IMR-90 (cell line): ENCODE measurements around the gene PAX5. TPM values are rescaled to one million over a fixed set of nuclear protein-coding genes. Genes with fewer than 3 reads are reported as not detected.

Source experiments
- ATAC-seq: fragments of 200-7000 bp; cut with Tn5 transposase; 2 replicates; pipeline ENCODE4 v1.9.1; 2020; ENCODE audit warnings: low read depth, mild to moderate bottlenecking, moderate library complexity
- BruUV-seq: library from RNA; stranded (reverse); fragments of 400-500 nt; replicated peaks from 2 replicates; lab custom pipeline; 2021; lab: Mats Ljungman, UMichigan
- CTCF ChIA-PET: fragments of 300-600 bp; formaldehyde crosslinking; extraction: SDS; loops from one replicate; lab custom pipeline; 2021; ENCODE audit warnings: antibody characterized with exemption; lab: Yijun Ruan, JAX
- POLR2A ChIA-PET: fragments of 300-600 bp; sonication (Branson Sonifier 250); formaldehyde crosslinking; loops from one replicate; lab custom pipeline; 2022; ENCODE audit warnings: antibody characterized with exemption; ENCODE audit not compliant: unreplicated experiment; lab: Charles Lee
- DNase-seq: peaks from one replicate; pipeline ENCODE4 v3.0.0; 2013
- H2AFZ ChIP-seq: replicated peaks from 2 replicates; pipeline ENCODE3; 2013; ENCODE audit warnings: low read length, mild to moderate bottlenecking; ENCODE audit not compliant: poor library complexity
- H2AK5ac ChIP-seq: 2 replicates; pipeline ENCODE4 v1.6.1; 2013; ENCODE audit warnings: low read depth, low read length, inconsistent platforms
- H2AK9ac ChIP-seq: replicated peaks from 2 replicates; pipeline ENCODE3; 2013; ENCODE audit warnings: mild to moderate bottlenecking, low read depth, low read length, moderate library complexity; ENCODE audit not compliant: poor library complexity
- H2BK120ac ChIP-seq: 2 replicates; pipeline ENCODE4 v1.6.1; 2013; ENCODE audit warnings: low read depth, low read length, inconsistent platforms
- H2BK15ac ChIP-seq: 3 replicates; pipeline ENCODE4 v1.6.1; 2013; ENCODE audit warnings: low read depth, low read length, inconsistent platforms
- H2BK20ac ChIP-seq: 2 replicates; pipeline ENCODE4 v1.6.1; 2013; ENCODE audit warnings: low read depth, mild to moderate bottlenecking, inconsistent platforms, low read length, moderate library complexity
- H2BK5ac ChIP-seq: 2 replicates; pipeline ENCODE4 v1.6.1; 2013; ENCODE audit warnings: mild to moderate bottlenecking, low read depth, low read length, inconsistent platforms; ENCODE audit not compliant: poor library complexity, severe bottlenecking
- H3K14ac ChIP-seq: replicated peaks from 2 replicates; pipeline ENCODE4 v1.6.1; 2013; ENCODE audit warnings: low read depth, low read length, inconsistent platforms
- H3K18ac ChIP-seq: 2 replicates; pipeline ENCODE4 v1.6.1; 2013; ENCODE audit warnings: low read depth, low read length, control low read depth
- H3K23ac ChIP-seq: 2 replicates; pipeline ENCODE4 v1.6.1; 2013; ENCODE audit warnings: low read depth, low read length, inconsistent platforms
- H3K27ac ChIP-seq: 2 replicates; pipeline ENCODE4 v1.5.1; 2013; ENCODE audit warnings: mild to moderate bottlenecking, control low read depth, low read length; ENCODE audit not compliant: insufficient read depth
- H3K27me3 ChIP-seq: 2 replicates; pipeline ENCODE4 v1.6.1; 2013; ENCODE audit warnings: low read length; ENCODE audit not compliant: control insufficient read depth, insufficient read depth
- H3K36me3 ChIP-seq: 2 replicates; pipeline ENCODE4 v1.6.1; 2013; ENCODE audit warnings: low read length, mixed read lengths; ENCODE audit not compliant: control insufficient read depth, insufficient read depth
- H3K4ac ChIP-seq: 2 replicates; pipeline ENCODE4 v1.6.1; 2013; ENCODE audit warnings: low read depth, low read length, inconsistent platforms
- H3K4me1 ChIP-seq: 2 replicates; pipeline ENCODE4 v1.6.1; 2013; ENCODE audit warnings: low read length, mixed read lengths; ENCODE audit not compliant: control insufficient read depth, insufficient read depth
- H3K4me2 ChIP-seq: 2 replicates; pipeline ENCODE4 v1.6.1; 2013; ENCODE audit warnings: low read depth, mild to moderate bottlenecking, control low read depth, low read length, moderate library complexity
- H3K4me3 ChIP-seq: 2 replicates; pipeline ENCODE4 v1.5.1; 2013; ENCODE audit warnings: low read depth, mild to moderate bottlenecking, control low read depth, low read length, moderate library complexity; ENCODE audit not compliant: insufficient read depth
- H3K56ac ChIP-seq: 2 replicates; pipeline ENCODE4 v1.6.1; 2013; ENCODE audit warnings: low read length, inconsistent platforms; ENCODE audit not compliant: insufficient read depth; ENCODE audit errors: extremely low read depth
- H3K79me1 ChIP-seq, 2 experiments: 2 replicates each; pipeline ENCODE4 v1.6.1; 2013; ENCODE audit warnings: low read length in 2 of 2, inconsistent platforms in 1 of 2, low read depth in 1 of 2
- H3K9ac ChIP-seq: 2 replicates; pipeline ENCODE4 v1.6.1; 2013; ENCODE audit warnings: low read depth, low read length, control low read depth
- H3K9me1 ChIP-seq: 2 replicates; pipeline ENCODE4 v1.6.1; 2013; ENCODE audit warnings: low read length, inconsistent platforms; ENCODE audit not compliant: insufficient read depth
- H3K9me3 ChIP-seq: 2 replicates; pipeline ENCODE4 v1.6.1; 2013; ENCODE audit warnings: low read length; ENCODE audit not compliant: control insufficient read depth, insufficient read depth
- H4K20me1 ChIP-seq: 2 replicates; pipeline ENCODE4 v1.6.1; 2013; ENCODE audit warnings: low read length, inconsistent platforms; ENCODE audit not compliant: insufficient read depth
- H4K5ac ChIP-seq: 2 replicates; pipeline ENCODE4 v1.6.1; 2013; ENCODE audit warnings: mild to moderate bottlenecking, low read depth, low read length, control low read depth
- H4K8ac ChIP-seq, 2 experiments: 2 replicates each; pipeline ENCODE4 v1.6.1; 2013; ENCODE audit warnings: low read depth in 2 of 2, low read length in 2 of 2, control low read depth in 1 of 2, inconsistent platforms in 1 of 2
- H4K91ac ChIP-seq: 2 replicates; pipeline ENCODE4 v1.6.1; 2013; ENCODE audit warnings: low read depth, low read length, inconsistent platforms; ENCODE audit not compliant: insufficient read depth
- BHLHE40 ChIP-seq: fragments of 150-350 bp; IDR thresholded peaks from 2 replicates; pipeline ENCODE4 v1.6.1; 2016; ENCODE audit warnings: mild to moderate bottlenecking, low read depth, low read length
- CEBPB ChIP-seq: IDR thresholded peaks from 2 replicates; pipeline ENCODE4 v1.6.1; 2012; ENCODE audit warnings: low read depth, low read length, improper control_type of control experiment
- CHD1 ChIP-seq: IDR thresholded peaks from 2 replicates; pipeline ENCODE4 v1.6.1; 2012; ENCODE audit warnings: low read depth, low read length, improper control_type of control experiment
- FOS ChIP-seq: fragments of 150-350 bp; IDR thresholded peaks from 2 replicates; pipeline ENCODE4 v1.6.1; 2016; ENCODE audit warnings: low read depth, low read length
- MAFK ChIP-seq: IDR thresholded peaks from 2 replicates; pipeline ENCODE4 v1.6.1; 2012; ENCODE audit warnings: low read depth, low read length, improper control_type of control experiment
- MAZ ChIP-seq: IDR thresholded peaks from 2 replicates; pipeline ENCODE4 v1.6.1; 2012; ENCODE audit warnings: low read depth, mild to moderate bottlenecking, low read length, improper control_type of control experiment, moderate library complexity, borderline replicate concordance
- MXI1 ChIP-seq: IDR thresholded peaks from 2 replicates; pipeline ENCODE4 v1.6.1; 2012; ENCODE audit warnings: low read depth, mild to moderate bottlenecking, low read length, moderate library complexity, borderline replicate concordance
- NFE2L2 ChIP-seq: fragments of 150-350 bp; IDR thresholded peaks from 2 replicates; pipeline ENCODE4 v1.6.1; 2016; ENCODE audit warnings: low read depth, mild to moderate bottlenecking, low read length
- POLR2A ChIP-seq: IDR thresholded peaks from 2 replicates; pipeline ENCODE4 v1.6.1; 2012; ENCODE audit warnings: mild to moderate bottlenecking, low read depth, low read length
- RAD21 ChIP-seq: IDR thresholded peaks from 2 replicates; pipeline ENCODE4 v1.6.1; 2012; ENCODE audit warnings: low read length, improper control_type of control experiment
- RCOR1 ChIP-seq: IDR thresholded peaks from 2 replicates; pipeline ENCODE4 v1.6.1; 2012; ENCODE audit warnings: mild to moderate bottlenecking, low read length, improper control_type of control experiment; ENCODE audit not compliant: insufficient replicate concordance
- RFX5 ChIP-seq: IDR thresholded peaks from 2 replicates; pipeline ENCODE4 v1.8.0; 2012; ENCODE audit warnings: low read depth, mild to moderate bottlenecking, low read length, moderate library complexity
- SMC3 ChIP-seq: fragments of 150-350 bp; IDR thresholded peaks from 2 replicates; pipeline ENCODE4 v1.6.1; 2016; ENCODE audit warnings: low read depth, mild to moderate bottlenecking, antibody characterized with exemption, low read length, moderate library complexity
- WGBS, 2 experiments: methylation state at CpG; one replicate each; pipeline versions ENCODE4 v1.1.5 to v1.1.7; 2013; ENCODE audit warnings: missing lambda C conversion rate in 2 of 2; ENCODE audit not compliant: insufficient read length in 1 of 2; ENCODE audit errors: extremely low coverage in 2 of 2; 5-methylcytosine and 5-hydroxymethylcytosine counted together
- dilution Hi-C: fragments of 300-500 bp; cut with HindIII; formaldehyde crosslinking; loops from one replicate; pipeline ENCODE4 v1.14.3; 2018; ENCODE audit warnings: low sequenced_read_pairs; ENCODE audit not compliant: unreplicated experiment
- in situ Hi-C: fragments of 300-500 bp; cut with MboI; formaldehyde crosslinking; loops from 3 replicates; pipeline ENCODE4 v1.14.3; 2019; ENCODE audit warnings: low sequenced_read_pairs, inconsistent platforms, mixed read lengths
- intact Hi-C: fragments of 100-400 bp; cut with micrococcal nuclease; formaldehyde crosslinking; loops from 2 replicates; pipeline ENCODE4 v1.10.0; 2022
- polyA plus RNA-seq, 3 experiments: library from polyadenylated mRNA; depleted of rRNA; stranded (reverse); fragments of >200 nt; gene quantifications; 2 replicates each; pipeline ENCODE4 v1.2.3, GENCODE V29; 2012; ENCODE audit warnings: low replicate concordance in 1 of 3
- total RNA-seq: library from RNA; depleted of rRNA; stranded (reverse); fragments of >200 nt; gene quantifications from 2 replicates; pipeline ENCODE4 v1.2.3, GENCODE V29; 2012
- TF ChIP-seq, protein P1 (sequence below): fragments of 150-350 bp; IDR thresholded peaks from 2 replicates; pipeline ENCODE4 v1.6.1; 2016; ENCODE audit warnings: low read depth, mild to moderate bottlenecking, low read length, moderate library complexity, borderline replicate concordance
- TF ChIP-seq, protein P2 (sequence below): fragments of 150-350 bp; IDR thresholded peaks from 2 replicates; pipeline ENCODE4 v1.6.1; 2017; ENCODE audit warnings: mild to moderate bottlenecking, antibody characterized with exemption, low read length, low read depth
- TF ChIP-seq, protein P3 (sequence below): conservative IDR thresholded peaks from 2 replicates; pipeline ENCODE4 v1.5.1; 2012; ENCODE audit warnings: mild to moderate bottlenecking, low read depth, low read length, improper control_type of control experiment

PAX5 gene
- total and polyA plus RNA-seq, 2 of the 4 experiments (the other 2 are of a cell fraction), result not detected

DNA sequence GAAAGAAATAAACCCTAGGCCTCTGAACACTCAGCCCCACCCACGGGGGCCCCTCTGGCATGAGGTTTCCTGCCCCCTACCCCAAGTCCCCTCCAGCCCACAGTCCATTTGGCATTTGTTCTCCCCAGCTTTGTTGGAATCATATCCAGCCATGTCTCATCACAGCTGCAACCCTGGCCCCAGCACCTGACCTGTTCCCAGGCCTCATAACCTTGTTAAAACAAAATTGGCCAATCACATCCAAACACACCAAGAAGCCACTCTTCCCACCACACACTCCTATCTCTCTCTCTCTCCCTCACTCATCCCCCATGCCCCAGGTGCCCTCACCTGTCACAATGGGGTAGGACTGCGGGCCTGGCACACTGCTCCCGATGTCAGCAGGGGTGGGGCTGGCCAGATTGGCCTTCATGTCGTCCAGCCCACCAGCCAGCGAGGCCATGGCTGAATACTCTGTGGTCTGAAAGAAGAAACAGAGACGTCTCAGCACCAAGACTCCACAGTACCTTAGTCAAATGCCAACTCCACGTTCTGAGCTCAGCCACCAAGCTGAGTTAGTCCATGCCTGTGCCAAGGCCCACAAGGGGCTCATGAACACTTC lies 110.9 kb downstream of the PAX5 start:
- no peak overlapping the region for H3K14ac ChIP-seq
- no peak overlapping the region for H3K4ac ChIP-seq
- H2BK5ac ChIP-seq, result no peak overlapping the region
- DNase-seq (no peak), ATAC-seq (no peak)
- H3K4me2 ChIP-seq, result no peak overlapping the region
- no peaks in the 10 kb centered on the region for H3K9me1 ChIP-seq
- dilution Hi-C loops (no loop called here), in situ Hi-C loops (no loop called here), intact Hi-C loops (no loop called here)
- no peak overlapping the region for H2AK9ac ChIP-seq
- no peaks in the 10 kb centered on the region; the same call in 1 of the 2 replicates for H4K20me1 ChIP-seq
- no peak overlapping the region for H3K27ac ChIP-seq
- H3K4me3 ChIP-seq, result no peak overlapping the region
- H2BK20ac ChIP-seq, result no peak overlapping the region
- H4K5ac ChIP-seq, result no peak overlapping the region
- H2BK15ac ChIP-seq, result no peak overlapping the region
- peaks cover 9% of the 10 kb centered on the region for H3K27me3 ChIP-seq
- no peak overlapping the region for H3K9ac ChIP-seq
- no peaks in the 10 kb centered on the region for H3K36me3 ChIP-seq
- BruUV-seq, result no TSS peak
- no peak overlapping the region for H3K56ac ChIP-seq
- no peak overlapping the region for H2BK120ac ChIP-seq
- no peak overlapping the region for H2AFZ ChIP-seq
- POLR2A ChIA-PET, result no interaction called here
- no peak overlapping the region for H3K18ac ChIP-seq
- H3K4me1 ChIP-seq, result no peaks in the 10 kb centered on the region
- 28% methylated on average over 4 of the region's 7 CpGs; no CpG with 5 or more reads in 1 of the 2 experiments for WGBS, 2 experiments
- H3K9me3 ChIP-seq, result no peaks in the 10 kb centered on the region
- TF ChIP-seq NFE2L2 (no peak), RAD21 (no peak), SMC3 (no peak), BHLHE40 (no peak), CHD1 (no peak), FOS (no peak), RFX5 (no peak), MXI1 (no peak), RCOR1 (no peak), MAZ (no peak), CEBPB (no peak), POLR2A (no peak), MAFK (no peak)
- TF ChIP-seq, protein P1, sequence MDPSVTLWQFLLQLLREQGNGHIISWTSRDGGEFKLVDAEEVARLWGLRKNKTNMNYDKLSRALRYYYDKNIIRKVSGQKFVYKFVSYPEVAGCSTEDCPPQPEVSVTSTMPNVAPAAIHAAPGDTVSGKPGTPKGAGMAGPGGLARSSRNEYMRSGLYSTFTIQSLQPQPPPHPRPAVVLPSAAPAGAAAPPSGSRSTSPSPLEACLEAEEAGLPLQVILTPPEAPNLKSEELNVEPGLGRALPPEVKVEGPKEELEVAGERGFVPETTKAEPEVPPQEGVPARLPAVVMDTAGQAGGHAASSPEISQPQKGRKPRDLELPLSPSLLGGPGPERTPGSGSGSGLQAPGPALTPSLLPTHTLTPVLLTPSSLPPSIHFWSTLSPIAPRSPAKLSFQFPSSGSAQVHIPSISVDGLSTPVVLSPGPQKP, result no peak
- TF ChIP-seq, protein P2, sequence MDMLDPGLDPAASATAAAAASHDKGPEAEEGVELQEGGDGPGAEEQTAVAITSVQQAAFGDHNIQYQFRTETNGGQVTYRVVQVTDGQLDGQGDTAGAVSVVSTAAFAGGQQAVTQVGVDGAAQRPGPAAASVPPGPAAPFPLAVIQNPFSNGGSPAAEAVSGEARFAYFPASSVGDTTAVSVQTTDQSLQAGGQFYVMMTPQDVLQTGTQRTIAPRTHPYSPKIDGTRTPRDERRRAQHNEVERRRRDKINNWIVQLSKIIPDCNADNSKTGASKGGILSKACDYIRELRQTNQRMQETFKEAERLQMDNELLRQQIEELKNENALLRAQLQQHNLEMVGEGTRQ, result no peak
- TF ChIP-seq, protein P3, sequence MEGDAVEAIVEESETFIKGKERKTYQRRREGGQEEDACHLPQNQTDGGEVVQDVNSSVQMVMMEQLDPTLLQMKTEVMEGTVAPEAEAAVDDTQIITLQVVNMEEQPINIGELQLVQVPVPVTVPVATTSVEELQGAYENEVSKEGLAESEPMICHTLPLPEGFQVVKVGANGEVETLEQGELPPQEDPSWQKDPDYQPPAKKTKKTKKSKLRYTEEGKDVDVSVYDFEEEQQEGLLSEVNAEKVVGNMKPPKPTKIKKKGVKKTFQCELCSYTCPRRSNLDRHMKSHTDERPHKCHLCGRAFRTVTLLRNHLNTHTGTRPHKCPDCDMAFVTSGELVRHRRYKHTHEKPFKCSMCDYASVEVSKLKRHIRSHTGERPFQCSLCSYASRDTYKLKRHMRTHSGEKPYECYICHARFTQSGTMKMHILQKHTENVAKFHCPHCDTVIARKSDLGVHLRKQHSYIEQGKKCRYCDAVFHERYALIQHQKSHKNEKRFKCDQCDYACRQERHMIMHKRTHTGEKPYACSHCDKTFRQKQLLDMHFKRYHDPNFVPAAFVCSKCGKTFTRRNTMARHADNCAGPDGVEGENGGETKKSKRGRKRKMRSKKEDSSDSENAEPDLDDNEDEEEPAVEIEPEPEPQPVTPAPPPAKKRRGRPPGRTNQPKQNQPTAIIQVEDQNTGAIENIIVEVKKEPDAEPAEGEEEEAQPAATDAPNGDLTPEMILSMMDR, result no peak
- H3K79me1 ChIP-seq, result no peaks in the 10 kb centered on the region
- no peak overlapping the region for H2AK5ac ChIP-seq
- H4K8ac ChIP-seq, result no peak overlapping the region
- H3K23ac ChIP-seq, result no peak overlapping the region
- CTCF ChIA-PET, result no interaction called here
- no peak overlapping the region for H4K91ac ChIP-seq
